ENCODE data around the gene RACGAP1. TPM values are rescaled to one million over a fixed set of nuclear protein-coding genes. Genes with fewer than 3 reads are reported as not detected.

Gene RACGAP1
- total and polyA plus RNA-seq, 8 donors, result 20.7 to 79.4 (median 43.4) TPM

DNA sequence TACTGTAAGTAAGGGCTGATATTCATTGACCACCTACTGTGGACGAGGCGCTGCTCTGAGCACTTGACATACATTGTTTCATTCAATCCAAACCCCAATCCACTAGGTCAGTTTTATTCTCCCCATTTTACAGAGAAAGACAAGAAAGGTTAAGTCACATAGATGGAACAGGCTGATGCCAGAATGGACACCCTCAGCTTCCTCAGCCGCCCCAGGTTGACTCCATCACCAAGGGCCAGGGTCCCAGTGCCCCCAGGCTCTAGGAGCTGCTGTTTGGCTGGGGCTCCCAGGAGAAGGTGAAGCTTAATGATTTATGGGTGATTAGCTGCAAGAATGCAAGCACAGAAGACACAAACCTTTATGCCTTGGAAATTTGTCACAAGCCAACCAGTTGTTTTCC, 75.4 kb downstream of the RACGAP1 start:
- no peaks in the 10 kb centered on the region for H3K9me3 ChIP-seq
- peaks cover 6 to 46% of the 10 kb centered on the region in 2 donors for H3K27me3 ChIP-seq
- H3K4me3 ChIP-seq, result no peak overlapping the region
- intact Hi-C loops (cut with DNase I), result loop anchor here in 1 of 2 donors (10.0 kb wide), 1 partner anchor 85 kb away; no protein-coding TSS in a partner anchor
- H3K27ac ChIP-seq, result no peak overlapping the region
- ATAC-seq, result no peak
- DNase-seq, result no peak
- peaks cover 8 to 25% of the 10 kb centered on the region in 2 donors for H3K4me1 ChIP-seq
- TF ChIP-seq CTCF (IDR thresholded peaks at IDR 0.05), result no peak
- H3K36me3 ChIP-seq, result no peaks in the 10 kb centered on the region

- intact Hi-C loops (cut with DNase I), result loop anchor here in 1 of 2 donors (10.0 kb wide), 1 partner anchor 84 kb away; no protein-coding TSS in a partner anchor
- Histone ChIP-seq H3K4me3 (no peak overlapping the region), H3K27me3 (peaks cover 0 to 39% of the 10 kb centered on the region in 2 donors), H3K36me3 (no peaks in the 10 kb centered on the region), H3K9me3 (no peaks in the 10 kb centered on the region), H3K27ac (no peak overlapping the region), H3K4me1 (peaks cover 8 to 18% of the 10 kb centered on the region in 2 donors)
- TF ChIP-seq CTCF (IDR thresholded peaks at IDR 0.05), result no peak
- ATAC-seq, result no peak
- DNase-seq, result no peak
Measured at GRCh38 chr12:49948866-49949845, 76.1 kb downstream of the RACGAP1 start.

DNA sequence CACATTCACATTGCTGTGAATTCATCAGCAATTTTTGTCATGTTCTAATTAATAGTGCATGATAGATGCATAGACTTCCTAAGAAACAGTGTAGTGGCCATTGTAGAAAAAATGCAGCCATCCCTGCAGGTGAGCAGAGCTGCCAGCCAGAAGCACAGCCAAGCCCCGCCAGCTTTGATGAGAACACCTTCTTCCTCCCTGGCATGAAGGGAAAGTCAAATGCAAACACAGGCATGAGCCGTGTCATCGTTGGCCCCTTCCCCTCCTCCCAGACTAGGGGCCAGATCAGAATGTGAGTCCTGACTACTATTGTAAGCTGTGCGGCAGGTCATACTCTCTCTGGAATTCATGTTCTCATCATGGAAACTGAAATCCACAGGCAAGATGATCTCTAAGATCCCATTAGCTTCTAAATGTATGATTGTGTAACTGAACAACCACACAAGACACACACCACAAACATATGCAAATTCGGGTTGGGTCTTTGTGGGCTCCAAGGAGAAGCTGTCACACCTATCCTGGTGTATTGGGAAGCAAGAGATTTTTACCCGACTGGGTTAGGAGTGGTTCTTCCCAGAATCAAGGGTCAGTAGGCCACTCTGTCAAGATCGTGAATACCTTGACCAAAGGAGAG, 77.6 kb downstream of the RACGAP1 start:
- Histone ChIP-seq H3K27ac (no peak overlapping the region), H3K27me3 (peaks cover 0 to 25% of the 10 kb centered on the region in 2 donors), H3K9me3 (no peaks in the 10 kb centered on the region), H3K4me1 (peaks cover 8 to 13% of the 10 kb centered on the region in 2 donors), H3K36me3 (no peaks in the 10 kb centered on the region), H3K4me3 (no peak overlapping the region)
- DNase-seq, result no peak
- TF ChIP-seq CTCF (IDR thresholded peaks at IDR 0.05), result no peak
- ATAC-seq, result no peak
- intact Hi-C loops (cut with DNase I), result loop anchor here in 1 of 2 donors (10.0 kb wide), 1 partner anchor 83 kb away; no protein-coding TSS in a partner anchor

DNA sequence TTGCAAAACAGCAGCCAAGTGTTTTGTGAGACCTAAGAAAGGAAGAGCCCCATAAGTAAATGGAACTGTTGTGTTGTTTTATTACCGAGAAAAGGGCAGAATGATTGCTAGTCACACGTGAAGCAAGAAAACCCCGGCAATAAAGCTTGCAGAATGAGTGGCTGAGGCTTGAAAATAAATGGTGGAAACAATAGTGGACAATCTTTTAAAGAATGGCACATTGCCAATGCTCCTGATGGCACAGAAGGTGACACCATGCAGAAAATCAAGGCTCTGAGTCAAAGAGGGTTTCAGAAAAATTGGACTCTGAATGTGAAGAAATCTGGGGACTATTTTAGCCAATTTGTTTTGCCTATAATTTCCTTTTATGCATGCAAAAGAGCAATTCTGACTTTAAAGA, 78.8 kb downstream of the RACGAP1 start:
- no peak for ATAC-seq
- Histone ChIP-seq H3K27ac (no peak overlapping the region), H3K9me3 (no peaks in the 10 kb centered on the region), H3K36me3 (no peaks in the 10 kb centered on the region), H3K4me3 (no peak overlapping the region), H3K4me1 (peaks cover 3 to 8% of the 10 kb centered on the region in 2 donors), H3K27me3 (peaks cover 0 to 21% of the 10 kb centered on the region in 2 donors)
- DNase-seq, result no peak
- intact Hi-C loops (cut with DNase I), result loop anchor here in 1 of 2 donors (10.0 kb wide), 1 partner anchor 82 kb away; no protein-coding TSS in a partner anchor
- TF ChIP-seq CTCF (IDR thresholded peaks at IDR 0.05), result no peak

All from left lung (tissue), 10 donors.